Stimulated activated CD4-positive, alpha-beta T cell treated with anti-CD3 and anti-CD28 coated beads, Interleukin-12 subunit alpha, Interleukin-12 subunit beta, amount 100 ng/mL, for 48 hours (primary cell): Measurements from ENCODE around the gene CST5.
A peak's percentile ranks its signal among the peaks of the same experiment; 100 is the strongest.
"Not testable (repeated sequence)": the region's sequence is repeated elsewhere in the genome, so short reads cannot be mapped to it uniquely, and the experiment has no call there.

Source experiments
- DNase-seq, 3 donors: peaks; one replicate each; pipeline ENCODE4 v3.0.0-alpha.2; 2020; ENCODE audit warnings: low read depth in 2 of 3, low spot score in 1 of 3

CST5 gene, protein sequence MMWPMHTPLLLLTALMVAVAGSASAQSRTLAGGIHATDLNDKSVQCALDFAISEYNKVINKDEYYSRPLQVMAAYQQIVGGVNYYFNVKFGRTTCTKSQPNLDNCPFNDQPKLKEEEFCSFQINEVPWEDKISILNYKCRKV

DNA sequence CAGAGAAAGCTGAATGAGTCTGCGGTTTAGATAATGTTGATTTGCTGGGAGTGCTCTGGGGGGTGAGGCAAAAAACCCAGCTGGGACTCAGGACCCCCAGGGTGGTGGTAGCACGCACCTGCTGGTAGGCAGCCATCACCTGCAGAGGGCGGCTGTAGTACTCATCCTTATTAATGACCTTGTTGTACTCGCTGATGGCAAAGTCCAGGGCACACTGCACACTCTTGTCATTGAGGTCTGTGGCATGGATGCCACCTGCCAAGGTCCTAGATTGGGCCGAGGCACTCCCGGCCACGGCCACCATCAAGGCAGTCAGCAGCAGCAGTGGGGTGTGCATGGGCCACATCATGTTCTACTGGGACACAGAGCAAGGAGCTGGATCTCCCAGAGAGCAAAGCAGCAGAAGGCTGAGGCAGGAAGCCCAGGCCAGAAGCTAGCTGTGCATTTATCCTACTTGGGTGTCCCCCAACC, at the start of gene CST5:
Gene CST5 (minus strand): TSS at position 421 of the 471 bp plus-strand sequence. CDS start 72 bp downstream, at position 349.
- no peak for DNase-seq

DNA sequence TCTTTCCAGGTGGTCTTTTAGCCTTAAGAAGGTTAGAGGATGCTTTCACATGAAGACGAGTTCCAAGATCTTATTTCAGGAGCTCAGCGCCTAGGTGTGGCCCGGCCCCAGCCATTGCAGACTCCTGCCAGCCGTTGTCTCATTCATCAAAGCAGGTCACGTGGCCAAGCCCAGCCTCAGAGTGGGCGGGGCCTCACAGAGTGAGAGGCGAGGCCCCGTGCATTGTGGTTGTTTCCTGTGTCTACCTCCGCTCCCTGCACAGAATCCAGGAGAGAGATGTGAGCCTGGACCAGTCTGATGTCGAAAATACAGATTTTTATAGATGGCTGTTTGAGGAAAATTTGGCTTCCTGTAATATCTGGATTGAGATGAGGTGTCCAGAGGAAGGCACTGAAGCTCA, 49.2 kb upstream of the CST5 start:
- DNase-seq = peak in 1 of 3 donors; percentile 11

DNA sequence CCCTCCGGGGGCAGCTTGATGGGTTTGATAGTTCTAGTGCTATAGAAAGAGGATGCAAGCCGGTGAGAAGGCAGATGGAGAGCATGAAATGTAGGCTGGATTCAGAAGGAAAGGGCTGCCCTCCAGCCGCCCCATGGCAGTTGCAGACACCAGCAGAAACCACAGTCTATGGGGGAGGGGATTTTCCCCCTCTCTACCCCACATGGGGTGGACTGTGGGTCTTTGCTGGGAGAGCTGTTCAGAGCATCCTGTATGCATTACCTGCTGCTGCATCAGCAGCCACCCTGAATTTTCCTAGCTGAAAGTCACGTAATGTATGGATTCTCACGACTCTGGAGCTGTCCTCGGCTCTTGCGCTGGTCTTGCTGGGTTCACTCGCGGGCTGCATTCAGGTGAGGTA, 48.8 kb upstream of the CST5 start:
- no peak for DNase-seq

DNA sequence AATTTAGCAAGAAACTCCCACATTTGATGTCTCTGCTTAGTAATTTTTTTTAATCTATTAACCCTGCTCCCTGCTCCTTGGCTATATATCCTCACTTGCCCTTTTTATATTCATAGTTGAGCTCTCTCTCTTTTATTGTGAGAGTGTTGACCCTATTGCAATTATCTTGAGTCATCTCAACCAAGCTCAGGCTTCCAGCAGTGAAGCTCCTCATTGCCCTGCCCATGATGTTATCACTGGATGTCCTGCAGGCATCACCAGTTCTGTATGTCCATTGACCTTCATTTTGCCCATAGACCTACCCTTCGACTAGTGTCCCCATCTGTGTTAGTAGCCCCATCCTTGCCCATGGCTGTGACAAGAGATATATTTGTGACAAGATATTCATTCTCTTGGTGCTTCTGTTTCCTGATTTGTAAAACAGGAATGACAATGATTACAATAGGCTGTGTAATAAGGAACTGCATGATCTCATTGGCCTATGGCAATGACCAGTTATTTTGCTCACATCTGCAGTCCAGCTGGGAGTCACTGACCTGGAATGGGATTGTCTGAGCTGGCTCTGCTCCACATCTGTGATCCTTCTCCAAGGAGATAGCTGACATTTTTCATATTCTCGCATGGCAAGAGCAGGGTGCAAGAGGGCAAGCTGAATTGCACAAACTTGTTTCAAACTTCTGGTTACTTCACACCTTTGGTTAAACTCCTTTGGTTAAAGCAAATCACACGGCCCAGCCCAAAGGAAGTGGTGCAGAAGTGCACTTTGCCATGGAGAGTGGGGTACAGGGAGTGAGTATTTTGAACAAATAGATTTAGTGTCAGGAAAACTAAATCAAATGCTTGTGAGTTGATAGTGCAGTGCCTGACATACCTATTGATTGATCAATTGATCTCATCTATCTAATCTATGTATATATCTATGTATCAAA, 47.7 kb upstream of the CST5 start:
- DNase-seq = no peak

DNA sequence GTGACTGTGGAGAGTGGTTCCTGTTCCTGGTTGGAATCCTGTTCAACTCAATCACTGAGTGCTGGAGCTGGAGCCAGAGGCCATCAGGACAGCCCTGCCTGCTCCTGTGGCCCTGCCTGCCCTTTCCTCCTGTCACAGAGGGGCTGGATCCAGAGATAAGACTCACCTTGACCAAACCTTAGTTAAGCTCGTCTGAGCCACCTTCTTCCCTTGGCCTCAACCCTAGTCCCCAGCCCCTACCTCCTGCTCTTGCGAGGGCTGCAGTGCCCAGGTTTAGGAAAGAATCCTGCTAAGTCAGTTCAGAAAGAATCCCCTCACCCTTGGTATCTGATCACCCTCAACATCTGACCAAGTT, 47.0 kb upstream of the CST5 start:
- no peak for DNase-seq

DNA sequence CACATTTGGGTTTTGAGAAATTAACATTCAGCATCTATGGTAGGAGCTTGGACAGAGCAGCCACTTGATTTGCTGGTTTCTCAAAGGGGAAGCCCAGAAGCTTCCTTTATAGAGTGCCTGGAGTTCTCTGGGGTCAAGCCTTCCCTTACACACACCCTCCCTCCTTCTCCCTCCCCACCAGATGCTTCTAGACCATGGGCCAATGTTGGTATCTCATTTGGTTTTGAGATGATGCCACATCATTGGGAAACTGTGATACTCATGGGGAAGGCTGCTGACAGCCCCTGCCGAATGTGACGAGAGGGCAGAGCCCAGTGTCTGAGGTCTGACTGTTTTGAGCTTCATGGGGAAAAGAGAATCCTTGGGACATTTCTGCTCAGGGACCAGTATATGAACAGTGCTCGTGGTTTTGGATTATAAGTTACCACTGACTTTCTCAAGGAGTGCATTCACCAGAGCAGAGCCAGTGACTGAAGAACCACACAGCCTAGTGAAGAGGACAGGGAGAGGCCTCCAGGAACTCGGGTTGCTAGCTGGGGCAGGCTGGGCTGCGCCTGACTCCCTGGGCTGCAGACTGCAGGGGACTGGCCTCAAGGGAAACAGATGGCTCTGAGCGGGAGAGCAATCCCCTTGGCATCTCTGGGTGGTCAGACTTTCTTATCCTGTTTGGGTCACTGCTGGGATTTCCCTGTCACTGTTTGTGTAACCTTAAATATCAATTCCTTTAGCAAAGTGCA, 46.4 kb upstream of the CST5 start:
- DNase-seq = no peak

DNA sequence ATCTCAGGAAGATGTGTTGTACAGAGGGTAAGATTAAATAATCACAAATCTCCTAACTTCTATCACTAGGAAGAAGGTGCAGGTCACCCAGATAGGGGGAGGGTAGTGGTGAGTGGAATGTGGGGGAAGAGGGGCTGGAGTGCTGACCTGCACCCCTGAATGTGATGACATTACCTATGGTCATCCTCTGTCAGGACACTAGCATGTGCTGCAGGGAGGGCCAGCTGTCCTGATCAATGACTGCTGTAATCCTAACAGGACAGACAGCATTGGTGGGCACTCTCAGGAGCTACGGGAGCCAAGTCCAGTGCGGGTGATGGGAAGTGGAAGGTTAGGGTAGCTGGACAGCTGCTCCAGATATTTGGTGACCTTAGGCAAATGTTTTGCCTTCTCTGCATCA, 45.2 kb upstream of the CST5 start:
- DNase-seq = no peak

DNA sequence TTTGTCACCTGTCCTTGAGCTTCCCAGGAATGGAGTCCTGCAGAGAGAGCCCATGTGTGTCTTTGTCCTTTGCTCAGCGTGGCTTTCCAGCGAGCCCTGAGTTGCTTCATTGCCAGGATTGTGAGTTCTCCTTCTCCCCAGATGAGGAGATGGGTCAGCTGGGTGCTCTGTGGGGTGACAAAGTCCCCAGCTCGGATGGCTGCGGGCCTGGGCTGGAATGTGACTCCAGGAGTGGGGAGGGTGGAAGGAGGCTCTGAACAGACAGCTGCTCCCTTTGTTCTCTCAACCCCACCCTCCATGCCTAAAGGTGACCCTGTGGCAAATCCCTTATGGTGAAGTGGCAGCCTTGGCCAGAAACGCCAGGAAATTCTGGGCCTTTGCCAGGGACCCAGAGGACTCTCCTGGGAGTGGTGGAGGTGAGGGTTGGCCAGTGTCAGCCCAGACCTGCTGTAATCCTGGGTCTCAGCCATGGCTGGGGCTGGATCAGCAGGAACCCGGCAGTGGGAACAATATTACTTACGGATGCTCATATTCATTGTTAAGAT, 44.4 kb upstream of the CST5 start:
- DNase-seq = no peak

DNA sequence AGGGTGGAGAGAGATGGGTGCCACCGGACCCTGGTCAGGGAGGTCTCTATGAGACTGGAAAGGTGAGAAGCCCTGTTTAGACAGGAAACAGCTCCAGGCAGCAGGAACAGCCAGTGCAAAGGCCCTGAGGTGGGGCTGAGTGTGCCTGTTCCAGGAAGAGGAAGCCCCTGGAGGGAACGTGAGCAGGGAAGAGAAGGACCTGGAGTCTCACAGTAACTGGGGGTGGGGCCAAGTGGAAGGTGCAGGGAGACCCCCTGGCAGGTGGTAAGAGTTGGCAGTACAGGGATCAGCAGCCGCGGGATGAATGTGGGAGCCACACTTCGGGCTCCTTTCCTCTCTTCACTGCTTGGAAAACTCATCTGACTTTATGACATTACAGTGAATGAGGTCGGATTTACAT, 43.8 kb upstream of the CST5 start:
- no peak for DNase-seq

DNA sequence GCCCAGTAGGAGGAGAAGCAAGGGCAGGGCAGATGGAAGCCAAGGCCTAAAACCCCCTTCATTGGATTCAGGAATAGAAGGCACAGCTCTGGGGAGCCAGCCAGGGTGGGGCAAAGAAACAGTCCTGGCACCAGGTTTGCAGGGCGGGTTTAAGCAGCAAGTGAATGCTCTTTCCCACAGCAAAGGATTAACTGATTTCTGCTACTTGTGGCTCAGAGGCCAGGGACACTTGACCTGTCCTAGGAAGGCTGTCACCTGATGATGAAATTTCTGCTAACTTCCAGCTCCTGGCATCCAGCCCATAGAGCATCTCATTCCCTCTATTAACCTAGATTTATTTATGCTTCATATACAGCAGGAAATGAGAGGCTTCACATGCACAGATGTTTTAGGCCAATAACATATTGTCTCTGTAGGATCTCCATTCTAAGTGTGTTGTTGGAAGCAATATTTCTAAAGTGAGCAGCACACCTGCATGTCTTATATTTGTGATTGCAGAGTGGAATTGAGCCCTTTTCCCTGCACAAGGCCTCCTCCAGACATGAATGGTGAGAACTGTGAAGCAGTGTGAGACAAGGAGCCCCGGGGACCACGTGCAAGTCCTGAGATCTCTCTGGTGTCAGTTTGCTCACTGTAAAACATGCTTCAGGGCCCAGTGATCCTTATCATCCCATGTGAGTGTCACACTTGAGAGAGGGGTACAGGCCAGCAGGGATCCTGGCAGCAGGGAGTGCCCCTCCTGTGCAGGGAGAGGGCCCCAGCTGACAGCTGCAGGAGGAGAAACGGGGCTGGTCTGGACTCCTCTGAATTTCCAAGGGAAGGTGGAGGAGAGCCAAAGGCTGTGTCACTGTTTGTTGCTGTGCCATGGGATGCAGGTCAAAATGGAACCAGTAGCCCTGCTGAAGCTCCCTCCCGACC, 41.1 kb upstream of the CST5 start:
- no peak for DNase-seq

DNA sequence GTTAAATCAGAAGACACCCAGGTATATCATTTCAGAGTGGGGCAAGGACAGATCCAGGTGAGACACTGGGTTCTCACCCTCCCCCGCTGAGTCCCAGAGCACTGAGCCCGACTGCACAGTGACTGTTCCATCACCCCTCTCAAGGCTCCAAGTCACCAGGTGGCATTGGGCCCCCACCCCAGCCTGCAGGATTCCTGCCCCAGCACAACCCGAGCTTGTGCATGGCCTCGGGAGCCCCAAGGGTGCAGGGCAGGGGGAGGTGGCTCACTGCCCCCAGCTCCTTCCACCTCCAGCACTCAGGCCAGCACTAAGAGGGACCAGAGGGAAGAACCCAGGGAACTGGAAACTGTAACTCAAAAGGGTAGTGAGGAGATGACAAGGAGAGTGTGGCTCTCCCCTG, 39.3 kb upstream of the CST5 start:
- DNase-seq = no peak

DNA sequence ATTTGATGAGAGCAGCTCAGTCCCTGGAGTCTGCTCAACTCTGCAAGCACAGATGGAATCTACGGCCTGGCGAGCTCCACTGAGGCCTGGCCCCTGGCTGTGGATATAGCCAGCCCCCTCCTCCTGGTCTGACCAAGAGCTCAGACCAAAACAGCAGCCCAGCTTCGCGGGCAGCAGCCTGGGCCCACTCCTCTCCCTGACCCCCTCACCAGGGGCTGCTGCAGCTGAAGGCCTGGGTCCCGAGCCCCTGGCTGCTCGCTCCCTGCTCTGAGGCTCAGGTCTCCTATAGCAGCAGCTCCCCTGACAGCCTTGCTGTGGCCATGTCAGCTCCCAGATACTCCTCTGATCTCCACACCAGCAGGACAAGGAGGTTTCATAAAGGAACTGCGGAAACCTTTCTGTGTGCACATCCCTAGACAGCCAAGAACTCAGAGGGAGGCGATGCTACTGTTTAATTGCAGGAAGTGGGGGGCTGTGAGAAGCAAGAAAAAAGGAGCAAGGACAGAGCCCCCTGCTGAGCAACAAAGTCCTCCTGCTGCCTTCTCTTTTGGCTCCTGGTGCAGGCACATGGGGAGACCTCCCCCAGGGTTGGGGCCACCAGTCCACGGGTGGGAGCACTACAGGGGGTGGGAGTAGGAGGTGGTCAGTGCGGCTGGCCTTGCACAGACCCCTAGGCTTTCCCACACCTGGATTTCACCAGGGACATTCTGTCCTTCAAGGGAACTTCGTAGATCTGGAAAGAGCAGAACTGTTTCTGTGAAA, 38.7 kb upstream of the CST5 start:
- DNase-seq = no peak

DNA sequence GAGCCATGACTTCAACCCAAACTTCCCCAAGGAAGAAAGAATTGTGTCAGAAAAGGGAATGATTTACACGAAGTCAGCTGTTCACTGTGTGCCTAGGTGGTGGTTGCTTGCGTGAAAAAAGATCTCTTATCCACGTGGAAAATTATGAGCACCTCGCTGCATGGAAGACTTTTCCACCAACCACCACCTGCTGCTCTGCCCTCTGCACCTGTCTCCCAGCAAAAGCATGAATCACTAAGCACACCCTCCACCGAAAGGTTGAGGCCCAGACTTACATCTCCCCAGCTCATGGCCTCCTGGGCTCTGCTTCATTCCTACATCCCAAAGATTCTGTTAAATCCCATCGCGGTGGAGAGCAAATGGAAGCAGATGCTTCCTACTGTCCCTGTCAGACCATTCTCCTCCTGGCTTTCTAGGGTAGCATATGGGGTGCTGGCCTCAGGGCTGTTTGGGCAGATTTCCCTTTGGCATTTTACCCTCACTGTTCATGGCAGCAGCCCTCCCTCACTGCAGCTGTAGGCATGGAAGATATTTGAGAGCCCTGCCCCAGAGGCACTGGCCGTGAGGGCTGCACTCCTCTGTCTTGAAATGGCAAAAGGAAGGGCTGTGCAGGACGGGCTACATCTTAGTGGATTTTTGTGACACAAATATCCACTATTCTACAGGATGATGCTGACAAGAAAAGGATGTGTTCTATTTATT, 37.6 kb upstream of the CST5 start:
- DNase-seq = no peak

DNA sequence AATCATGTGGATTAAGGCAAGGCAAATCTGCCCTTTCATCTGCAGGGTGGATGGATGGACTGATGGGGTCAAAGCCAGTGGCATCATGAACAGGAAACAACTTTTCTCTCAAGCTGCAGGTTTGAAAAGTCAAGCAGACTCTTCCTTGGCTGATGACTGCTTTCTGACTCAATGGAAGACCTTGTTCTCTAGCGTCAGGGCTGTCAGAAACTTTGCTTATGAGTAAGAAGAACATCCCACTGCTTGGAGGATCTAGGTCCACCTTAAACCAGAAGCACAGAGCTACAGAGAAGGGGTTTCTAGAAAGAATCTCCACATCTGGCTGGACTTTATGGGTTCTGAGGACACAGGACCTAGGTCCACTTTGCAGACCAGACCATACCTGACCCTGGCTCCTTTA, 36.3 kb upstream of the CST5 start:
- DNase-seq = no peak

DNA sequence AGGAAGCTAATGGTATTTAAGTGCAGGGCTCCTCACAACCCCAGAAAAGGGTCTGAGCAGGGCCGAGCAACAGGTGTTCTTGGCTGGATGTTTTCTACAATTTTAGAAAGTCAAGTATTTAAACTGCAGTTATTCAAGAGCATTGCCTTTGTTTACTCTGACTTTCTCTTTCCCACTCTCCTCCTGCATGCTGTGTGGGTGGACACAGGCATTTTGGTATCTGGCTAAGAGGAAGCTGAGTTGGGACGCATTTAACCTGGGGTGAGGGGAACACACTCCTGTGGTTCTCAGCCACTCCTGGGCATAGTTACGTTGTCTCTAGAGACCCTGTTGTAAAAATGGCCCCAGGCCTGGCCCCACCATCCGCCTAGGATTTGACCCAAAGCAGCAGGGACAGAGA, 34.9 kb upstream of the CST5 start:
- not testable (repeated sequence) for DNase-seq

DNA sequence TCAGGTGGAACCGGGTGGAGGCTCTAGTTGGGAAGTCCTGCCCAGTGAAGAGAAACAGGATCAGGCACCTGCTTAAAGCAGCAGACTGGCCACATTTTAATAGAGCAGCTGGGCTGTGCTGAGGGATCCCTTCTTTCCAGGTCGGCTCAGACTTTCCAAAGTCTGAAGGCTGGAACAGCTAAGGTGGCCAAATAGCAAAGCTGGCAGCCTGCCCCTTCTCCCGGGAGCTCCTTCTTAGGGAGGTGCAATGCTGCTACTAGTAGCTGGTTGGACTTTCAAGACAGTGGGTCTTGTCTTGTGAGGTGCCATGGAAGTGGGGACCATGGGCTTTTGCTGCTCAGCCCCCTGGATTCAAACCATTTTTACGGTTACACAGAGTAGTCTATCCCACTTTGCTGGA, 30.7 kb upstream of the CST5 start:
- no peak for DNase-seq

DNA sequence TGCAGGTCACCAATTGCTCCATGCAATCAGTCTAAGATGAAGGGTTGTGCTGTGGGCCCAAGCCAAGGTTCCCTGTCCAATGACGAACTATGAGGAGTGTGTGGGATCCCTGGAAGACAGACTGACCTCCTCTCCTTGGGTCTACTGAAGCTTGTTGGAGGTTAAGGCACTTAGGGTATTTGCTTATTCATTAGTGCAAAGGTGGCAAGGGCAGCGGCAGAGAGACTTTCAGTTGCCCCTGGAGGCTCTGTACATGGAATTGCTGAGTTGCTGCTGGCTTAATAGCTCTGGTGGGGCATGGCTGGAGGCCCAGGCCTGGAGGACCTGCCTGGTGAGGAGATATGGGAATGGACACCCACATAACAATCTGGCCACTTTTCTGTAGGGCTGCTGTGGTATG, 29.8 kb upstream of the CST5 start:
- no peak for DNase-seq

DNA sequence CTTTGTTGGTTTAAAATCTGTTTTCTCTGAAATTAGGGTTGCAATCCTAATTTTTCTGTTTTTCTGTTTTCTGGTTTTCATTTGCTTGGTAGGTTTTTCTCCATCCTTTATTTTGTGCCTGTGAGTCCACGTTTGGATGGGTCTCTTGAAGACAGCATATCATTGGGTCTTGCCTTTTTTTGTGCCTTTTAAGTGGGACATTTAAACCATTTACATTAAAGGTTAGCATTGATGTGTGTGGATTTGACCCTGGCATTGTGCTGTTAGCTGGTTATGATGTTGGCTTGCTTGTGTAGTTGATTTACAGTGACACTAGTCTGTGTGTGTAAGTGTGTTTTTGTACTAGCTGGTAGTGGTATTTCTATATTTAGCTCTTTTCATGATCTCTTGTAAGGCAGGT, 28.0 kb upstream of the CST5 start:
- DNase-seq = no peak

DNA sequence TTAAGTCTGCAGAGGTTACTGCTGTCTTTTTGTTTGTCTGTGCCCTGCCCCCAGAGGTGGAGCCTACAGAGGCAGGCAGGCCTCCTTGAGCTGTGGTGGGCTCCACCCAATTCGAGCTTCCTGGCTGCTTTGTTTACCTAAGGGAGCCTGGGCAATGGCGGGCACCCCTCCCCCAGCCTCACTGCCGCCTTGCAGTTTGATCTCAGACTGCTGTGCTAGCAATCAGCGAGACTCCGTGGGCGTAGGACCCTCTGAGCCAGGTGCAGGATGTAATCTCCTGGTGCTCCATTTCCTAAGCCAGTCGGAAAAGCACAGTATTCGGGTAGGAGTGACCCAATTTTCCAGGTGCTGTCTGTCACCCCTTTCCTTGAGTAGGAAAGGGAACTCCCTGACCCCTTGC, 22.8 kb upstream of the CST5 start:
- DNase-seq = not testable (repeated sequence)
